SW480 (cell line): ENCODE measurements around the gene PRKAG1.
"Not testable (repeated sequence)": the region's sequence is repeated elsewhere in the genome, so short reads cannot be mapped to it uniquely, and the experiment has no call there.

Source experiments
- DNase-seq: peaks from one replicate; pipeline ENCODE4 v3.0.0-alpha.2; 2016; ENCODE audit warnings: low spot score

Gene PRKAG1

GRCh38 chr12:49018261-49019119, at the start of gene PRKAG1:
TSS of gene PRKAG1 (minus strand) at chr12:49018776. CDS start at chr12:49018740, 36 bp downstream.
- peak; percentile 96 for DNase-seq

GRCh38 chr12:49066120-49066519, 47.5 kb upstream of the PRKAG1 start:
- no peak for DNase-seq

GRCh38 chr12:49064767-49065152, 46.2 kb upstream of the PRKAG1 start:
- no peak for DNase-seq

GRCh38 chr12:49061916-49062315, 43.3 kb upstream of the PRKAG1 start:
- not testable (repeated sequence) for DNase-seq

GRCh38 chr12:49061157-49061650, 42.6 kb upstream of the PRKAG1 start:
- no peak for DNase-seq

- peak; percentile 94 for DNase-seq
Observed at GRCh38 chr12:49060237-49061156, 41.9 kb upstream of the PRKAG1 start, which contains the start of gene KMT2D. TSS of gene KMT2D (minus strand) at chr12:49060794. CDS start at chr12:49055324, 5,470 bp downstream.

GRCh38 chr12:49059299-49060171, 41.0 kb upstream of the PRKAG1 start:
- DNase-seq, result peak; percentile 43

GRCh38 chr12:49059045-49059298, 40.4 kb upstream of the PRKAG1 start:
- DNase-seq, result no peak

GRCh38 chr12:49058366-49059044, 39.9 kb upstream of the PRKAG1 start:
- DNase-seq, result no peak

GRCh38 chr12:49057888-49058287, 39.3 kb upstream of the PRKAG1 start:
- DNase-seq, result no peak

- DNase-seq, result peak; percentile 52
Observed at GRCh38 chr12:49055978-49056754, 37.6 kb upstream of the PRKAG1 start.

GRCh38 chr12:49055092-49055491, 36.5 kb upstream of the PRKAG1 start:
- no peak for DNase-seq

- no peak for DNase-seq
Observed at GRCh38 chr12:49054524-49054923, 35.9 kb upstream of the PRKAG1 start.

GRCh38 chr12:49054096-49054495, 35.5 kb upstream of the PRKAG1 start:
- no peak for DNase-seq

GRCh38 chr12:49052451-49053208, 34.1 kb upstream of the PRKAG1 start:
- DNase-seq, result no peak

- DNase-seq, result no peak
Observed at GRCh38 chr12:49051777-49052438, 33.3 kb upstream of the PRKAG1 start.

GRCh38 chr12:49051373-49051764, 32.8 kb upstream of the PRKAG1 start:
- no peak for DNase-seq

GRCh38 chr12:49050507-49051372, 32.2 kb upstream of the PRKAG1 start:
- no peak for DNase-seq
